GM10248 (cell line): ENCODE measurements around the gene HECW1.
A peak's percentile ranks its signal among the peaks of the same experiment; 100 is the strongest.

ENCODE experiments used
- CTCF ChIA-PET: fragments of 300-600 bp; sonication (Branson Sonifier 250); formaldehyde crosslinking; extraction: SDS; loops from one replicate; lab custom pipeline; 2021; ENCODE audit warnings: antibody characterized with exemption; lab: Yijun Ruan, JAX
- POLR2A ChIA-PET: fragments of 350-650 bp; sonication (Branson Sonifier 250); formaldehyde crosslinking; extraction: SDS; loops from one replicate; lab custom pipeline; 2020; ENCODE audit warnings: antibody characterized with exemption; lab: Yijun Ruan, JAX
- DNase-seq: peaks from one replicate; pipeline ENCODE4 v3.0.0; 2012; ENCODE audit errors: extremely low spot score
- CTCF ChIP-seq: IDR thresholded peaks from 2 replicates; pipeline ENCODE4 v1.5.1; 2012; ENCODE audit warnings: mild to moderate bottlenecking, low read depth; ENCODE audit errors: extremely low read depth, missing control alignments, control extremely low read depth

HECW1 gene

GRCh38 chr7:43586251-43586900, 473.9 kb downstream of the HECW1 start:
- ChIA-PET POLR2A (interaction anchor here (0.7 to 1.2 kb wide), 3 partner anchors 62 to 143 kb away, joined by 3 to 4 read pairs (median 3); partner anchors contain the start of gene COA1), CTCF (interaction anchor here (0.9 to 6.8 kb wide), 8 partner anchors 7 to 252 kb away, joined by 3 to 154 read pairs (median 20); no protein-coding TSS in a partner anchor)
- no peak for TF ChIP-seq CTCF
- DNase-seq = no peak

GRCh38 chr7:43588477-43589132, 476.2 kb downstream of the HECW1 start:
- no peak for DNase-seq
- ChIA-PET POLR2A (no interaction called here), CTCF (interaction anchor here (0.9 to 4.9 kb wide), 3 partner anchors 29 to 250 kb away, joined by 3 to 26 read pairs (median 13); no protein-coding TSS in a partner anchor)
- no peak for TF ChIP-seq CTCF

- ChIA-PET CTCF (interaction anchor here (0.9 to 4.9 kb wide), 2 partner anchors 28 to 111 kb away, joined by 3 to 26 read pairs; no protein-coding TSS in a partner anchor), POLR2A (no interaction called here)
- DNase-seq = no peak
- no peak for TF ChIP-seq CTCF
These were observed 476.7 kb downstream of the HECW1 start for GRCh38 chr7:43589133-43589478.

- TF ChIP-seq CTCF = no peak
- ChIA-PET CTCF (interaction anchor here (0.9 to 3.5 kb wide), 2 partner anchors 8 to 28 kb away, joined by 3 to 33 read pairs; partner anchors contain the start of gene STK17A), POLR2A (no interaction called here)
- DNase-seq = no peak
These were observed 477.3 kb downstream of the HECW1 start for GRCh38 chr7:43589728-43590127.

- CTCF ChIA-PET = interaction anchor here (1.0 to 3.5 kb wide), 5 partner anchors 9 to 109 kb away, joined by 3 to 33 read pairs (median 3); partner anchors contain the start of gene STK17A
- TF ChIP-seq CTCF = no peak
- POLR2A ChIA-PET = interaction anchor here (1.5 kb wide), 2 partner anchors 8 to 58 kb away, joined by 4 to 6 read pairs; partner anchors contain the start of gene STK17A
These were observed 478.6 kb downstream of the HECW1 start for GRCh38 chr7:43590862-43591557.

More at GRCh38 chr7:43590862-43591557, 478.6 kb downstream of the HECW1 start:
- peak; percentile 58 for DNase-seq
